HepG2 (cell line): Measurements from ENCODE around the gene GLT1D1. TPM values are rescaled to one million over a fixed set of nuclear protein-coding genes. Genes with fewer than 3 reads are reported as not detected.

Experiments
- ATAC-seq: fragments of 200-7000 bp; cut with Tn5 transposase; 3 replicates; pipeline ENCODE4 v1.9.1; 2020; ENCODE audit warnings: mild to moderate bottlenecking, moderate library complexity
- BruUV-seq: library from RNA; stranded (reverse); fragments of 400-500 nt; replicated peaks from 2 replicates; lab custom pipeline; 2021; lab: Mats Ljungman, UMichigan
- CTCF ChIA-PET: fragments of 300-600 bp; formaldehyde crosslinking; extraction: SDS; loops from one replicate; lab custom pipeline; 2021; ENCODE audit warnings: low total read pairs, inconsistent platforms, low intra/inter-chr PET ratio; lab: Yijun Ruan, JAX
- POLR2A ChIA-PET: fragments of 350-600 bp; sonication (Branson Sonifier 250); formaldehyde crosslinking; loops from one replicate; lab custom pipeline; 2020; ENCODE audit warnings: antibody characterized with exemption, inconsistent platforms; lab: Yijun Ruan, JAX
- DNase-seq: peaks from one replicate; pipeline ENCODE4 v3.0.0-alpha.2; 2015; ENCODE audit warnings: low spot score
- FAIRE-seq: peaks from 3 replicates; lab custom pipeline; 2011; peaks lifted over from hg19 to GRCh38; lab: Jason Lieb, UNC
- H2AFZ ChIP-seq: one replicate; pipeline ENCODE4 v1.6.1; 2011; ENCODE audit warnings: low read length, inconsistent platforms
- H3K27ac ChIP-seq: fragments of 300-600 bp; 3 replicates; pipeline ENCODE4 v1.8.0; 2011; ENCODE audit warnings: mixed run types, mild to moderate bottlenecking, mixed read lengths, low read length, inconsistent platforms; ENCODE audit not compliant: insufficient read depth; ENCODE audit errors: extremely low read length
- H3K27me3 ChIP-seq, 2 experiments: fragments of 200-600 bp in 1 of 2; 2 replicates in 1 of 2; 3 replicates in 1 of 2; pipeline versions ENCODE4 v1.6.0 to v1.8.0; 2011; ENCODE audit warnings: low read length in 2 of 2, mild to moderate bottlenecking in 2 of 2, moderate library complexity in 2 of 2, inconsistent platforms in 1 of 2; ENCODE audit not compliant: insufficient read depth in 2 of 2, control insufficient read depth in 1 of 2
- H3K36me3 ChIP-seq, 2 experiments: fragments of 200-600 bp in 1 of 2; replicated peaks in 1 of 2; 2 replicates in 1 of 2; 3 replicates in 1 of 2; pipeline versions ENCODE4 v1.5.1 to v1.8.0; 2011; ENCODE audit warnings: low read length in 2 of 2, inconsistent platforms in 1 of 2; ENCODE audit not compliant: insufficient read depth in 2 of 2, control insufficient read depth in 1 of 2
- H3K4me1 ChIP-seq: 2 replicates; pipeline ENCODE4 v1.5.1; 2012; ENCODE audit warnings: low read length, inconsistent platforms; ENCODE audit not compliant: insufficient read depth
- H3K4me2 ChIP-seq: 2 replicates; pipeline ENCODE4 v1.6.0; 2011; ENCODE audit warnings: low read depth, low read length, inconsistent platforms
- H3K4me3 ChIP-seq, 3 experiments: fragments of 200-600 bp in 1 of 3; sonication (generic), shearing (Covaris generic) in 1 of 3; replicated peaks in 1 of 3; 2 replicates each; pipeline ENCODE4 v1.5.1; 2011 to 2016; ENCODE audit warnings: low read length in 3 of 3, inconsistent platforms in 2 of 3, low read depth in 2 of 3, mild to moderate bottlenecking in 2 of 3, control low read depth in 1 of 3, mixed read lengths in 1 of 3; ENCODE audit not compliant: insufficient read depth in 1 of 3
- H3K79me2 ChIP-seq: one replicate; pipeline ENCODE4 v1.6.1; 2011; ENCODE audit warnings: low read length, inconsistent platforms; ENCODE audit not compliant: insufficient read depth
- H3K9ac ChIP-seq: 2 replicates; pipeline ENCODE4 v1.6.0; 2011; ENCODE audit warnings: mild to moderate bottlenecking, low read depth, low read length, inconsistent platforms; ENCODE audit not compliant: insufficient read depth
- H3K9me3 ChIP-seq: 2 replicates; pipeline ENCODE4 v1.5.1; 2012; ENCODE audit warnings: mild to moderate bottlenecking, low read length
- H4K20me1 ChIP-seq: 2 replicates; pipeline ENCODE4 v1.6.0; 2011; ENCODE audit warnings: inconsistent platforms, mild to moderate bottlenecking, low read length, moderate library complexity; ENCODE audit not compliant: insufficient read depth
- NFE2L2 ChIP-seq: fragments of 150-350 bp; IDR thresholded peaks from 2 replicates; pipeline ENCODE4 v1.6.1; 2014; ENCODE audit warnings: low read length
- ZBTB42 ChIP-seq: sonication (generic); formaldehyde crosslinking; IDR thresholded peaks from 2 replicates; pipeline ENCODE4 v1.5.0; 2020; ENCODE audit warnings: mild to moderate bottlenecking, missing genetic modification reagents
- WGBS: methylation state at CpG from one replicate; pipeline ENCODE4 v1.1.6; 2017; ENCODE audit warnings: low lambda C conversion rate; 5-methylcytosine and 5-hydroxymethylcytosine counted together
- in situ Hi-C: cut with HindIII; loops from 2 replicates; pipeline ENCODE4 v1.10.0; 2017; ENCODE audit warnings: low pct_unique_long_range_greater_than_20kb; ENCODE audit not compliant: extremely low pct_ligation_motif_present
- intact Hi-C: fragments of 100-400 bp; cut with micrococcal nuclease; formaldehyde crosslinking; loops from one replicate; pipeline ENCODE4 v1.10.0; 2022; ENCODE audit not compliant: unreplicated experiment
- polyA plus RNA-seq, 8 experiments: library from polyadenylated mRNA; depleted of rRNA in 3 of 8; stranded (reverse) in 7 of 8; unstranded in 1 of 8; fragments of >200 nt; fragmentation: Illumina TruSeq in 4 of 8; extraction: Trizol in 4 of 8; gene quantifications; 2 replicates each; pipeline versions ENCODE4 v1.2.1 to v1.2.3, GENCODE V29; 2011 to 2016; ENCODE audit warnings: low read depth in 4 of 8, missing spikeins in 1 of 8, mixed read lengths in 1 of 8; ENCODE audit not compliant: insufficient read depth in 1 of 8
- total RNA-seq, 5 experiments: library from RNA; depleted of rRNA; stranded (reverse); fragments of >200 nt; fragmentation: Illumina TruSeq; extraction: Trizol; gene quantifications; 2 replicates each; pipeline ENCODE4 v1.2.3, GENCODE V29; 2016; ENCODE audit warnings: low read depth in 1 of 5
- TF ChIP-seq, protein P1 (sequence below): sonication (generic); formaldehyde crosslinking; IDR thresholded peaks from 2 replicates; pipeline ENCODE4 v1.4.0; 2020; ENCODE audit warnings: missing genetic modification reagents, borderline replicate concordance

GLT1D1 gene
- total and polyA plus RNA-seq, 2 of the 13 experiments (the other 11 are each of a cell fraction or from before 2014, with no cell fraction given): 0.09 to 0.17 TPM

DNA sequence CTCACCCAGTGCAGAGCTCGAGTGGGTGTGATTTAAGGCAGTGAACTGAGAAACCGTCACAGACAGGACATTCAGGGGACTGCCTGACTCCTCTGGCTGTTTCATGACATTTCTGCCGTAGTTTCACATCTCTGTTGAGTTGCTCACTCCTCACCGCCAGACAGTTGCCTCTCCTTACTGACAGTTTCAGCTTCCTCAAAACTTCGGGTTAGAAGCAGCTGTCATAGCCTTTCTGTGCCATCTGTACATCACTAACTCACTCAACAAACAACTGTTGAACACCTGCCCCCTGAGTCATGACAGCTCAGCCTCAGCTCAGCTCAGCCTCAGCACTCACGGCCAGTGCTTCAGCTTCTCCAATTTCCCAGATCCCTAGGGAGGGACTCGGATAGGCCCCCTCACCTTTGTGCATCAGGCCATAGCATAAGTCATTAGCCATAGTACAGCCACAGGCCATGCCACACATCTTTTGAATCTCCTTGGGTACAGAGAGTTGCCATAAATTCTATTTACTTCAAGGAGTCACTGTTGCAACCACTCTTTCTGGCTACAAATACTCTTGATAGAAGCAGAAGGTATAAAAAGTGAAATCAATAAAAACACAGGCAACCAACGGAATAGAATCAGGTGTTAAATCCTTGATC is 23.3 kb upstream of the GLT1D1 start (continued):
- no peak for TF ChIP-seq ZBTB42 (CRISPR knock-in tag)

DNA sequence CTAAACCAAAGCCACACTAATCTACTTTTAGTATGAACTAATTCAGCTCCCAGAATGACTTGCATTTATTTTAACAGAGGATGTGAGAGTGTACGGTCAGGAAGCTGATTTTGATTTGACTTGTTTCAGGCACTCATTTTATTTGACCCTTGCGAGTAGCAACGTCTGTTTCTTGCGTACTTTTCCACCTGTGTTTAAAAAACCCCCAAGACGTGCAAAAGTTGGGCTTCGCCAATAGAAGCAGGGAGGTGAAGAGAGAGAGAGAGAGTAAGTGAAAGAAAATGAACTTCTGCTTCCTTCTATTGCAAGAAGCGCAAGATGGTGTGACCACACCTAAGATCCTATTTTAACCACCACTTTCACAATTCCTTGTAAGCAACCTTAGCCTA is 22.8 kb upstream of the GLT1D1 start:
- Histone ChIP-seq H3K79me2 (no peaks in the 10 kb centered on the region), H3K4me2 (no peak overlapping the region), H3K4me1 (no peaks in the 10 kb centered on the region), H4K20me1 (no peaks in the 10 kb centered on the region), H2AFZ (no peak overlapping the region), H3K36me3 (no peaks in the 10 kb centered on the region), H3K4me3 (no peak overlapping the region), H3K27me3 (no peaks in the 10 kb centered on the region), H3K27ac (no peak overlapping the region), H3K9me3 (peaks cover 4% of the 10 kb centered on the region; the same call in 1 of the 2 replicates), H3K9ac (no peak overlapping the region)
- no TSS peak for BruUV-seq
- 79% methylated on average over 7 of the region's 7 CpGs for WGBS
- ChIA-PET CTCF (no interaction called here), POLR2A (no interaction called here)
- no peak for FAIRE-seq
- in situ Hi-C loops: no loop called here
- intact Hi-C loops: no loop called here
- DNase-seq: no peak
- ATAC-seq: no peak
- TF ChIP-seq, protein P1, sequence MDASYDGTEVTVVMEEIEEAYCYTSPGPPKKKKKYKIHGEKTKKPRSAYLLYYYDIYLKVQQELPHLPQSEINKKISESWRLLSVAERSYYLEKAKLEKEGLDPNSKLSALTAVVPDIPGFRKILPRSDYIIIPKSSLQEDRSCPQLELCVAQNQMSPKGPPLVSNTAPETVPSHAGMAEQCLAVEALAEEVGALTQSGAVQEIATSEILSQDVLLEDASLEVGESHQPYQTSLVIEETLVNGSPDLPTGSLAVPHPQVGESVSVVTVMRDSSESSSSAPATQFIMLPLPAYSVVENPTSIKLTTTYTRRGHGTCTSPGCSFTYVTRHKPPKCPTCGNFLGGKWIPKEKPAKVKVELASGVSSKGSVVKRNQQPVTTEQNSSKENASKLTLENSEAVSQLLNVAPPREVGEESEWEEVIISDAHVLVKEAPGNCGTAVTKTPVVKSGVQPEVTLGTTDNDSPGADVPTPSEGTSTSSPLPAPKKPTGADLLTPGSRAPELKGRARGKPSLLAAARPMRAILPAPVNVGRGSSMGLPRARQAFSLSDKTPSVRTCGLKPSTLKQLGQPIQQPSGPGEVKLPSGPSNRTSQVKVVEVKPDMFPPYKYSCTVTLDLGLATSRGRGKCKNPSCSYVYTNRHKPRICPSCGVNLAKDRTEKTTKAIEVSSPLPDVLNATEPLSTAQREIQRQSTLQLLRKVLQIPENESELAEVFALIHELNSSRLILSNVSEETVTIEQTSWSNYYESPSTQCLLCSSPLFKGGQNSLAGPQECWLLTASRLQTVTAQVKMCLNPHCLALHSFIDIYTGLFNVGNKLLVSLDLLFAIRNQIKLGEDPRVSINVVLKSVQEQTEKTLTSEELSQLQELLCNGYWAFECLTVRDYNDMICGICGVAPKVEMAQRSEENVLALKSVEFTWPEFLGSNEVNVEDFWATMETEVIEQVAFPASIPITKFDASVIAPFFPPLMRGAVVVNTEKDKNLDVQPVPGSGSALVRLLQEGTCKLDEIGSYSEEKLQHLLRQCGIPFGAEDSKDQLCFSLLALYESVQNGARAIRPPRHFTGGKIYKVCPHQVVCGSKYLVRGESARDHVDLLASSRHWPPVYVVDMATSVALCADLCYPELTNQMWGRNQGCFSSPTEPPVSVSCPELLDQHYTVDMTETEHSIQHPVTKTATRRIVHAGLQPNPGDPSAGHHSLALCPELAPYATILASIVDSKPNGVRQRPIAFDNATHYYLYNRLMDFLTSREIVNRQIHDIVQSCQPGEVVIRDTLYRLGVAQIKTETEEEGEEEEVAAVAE (CRISPR knock-in tag): no peak
- peak; percentile 54 for TF ChIP-seq NFE2L2
